GM19351 (cell line): ENCODE data around the gene KCNS3.

Source experiments
- ATAC-seq: cut with Tn5 transposase; IDR thresholded peaks from one replicate; pipeline ENCODE4 v1.9.1; 2021; ENCODE audit warnings: mild to moderate bottlenecking, moderate library complexity; ENCODE audit not compliant: unreplicated experiment

The KCNS3 gene, protein sequence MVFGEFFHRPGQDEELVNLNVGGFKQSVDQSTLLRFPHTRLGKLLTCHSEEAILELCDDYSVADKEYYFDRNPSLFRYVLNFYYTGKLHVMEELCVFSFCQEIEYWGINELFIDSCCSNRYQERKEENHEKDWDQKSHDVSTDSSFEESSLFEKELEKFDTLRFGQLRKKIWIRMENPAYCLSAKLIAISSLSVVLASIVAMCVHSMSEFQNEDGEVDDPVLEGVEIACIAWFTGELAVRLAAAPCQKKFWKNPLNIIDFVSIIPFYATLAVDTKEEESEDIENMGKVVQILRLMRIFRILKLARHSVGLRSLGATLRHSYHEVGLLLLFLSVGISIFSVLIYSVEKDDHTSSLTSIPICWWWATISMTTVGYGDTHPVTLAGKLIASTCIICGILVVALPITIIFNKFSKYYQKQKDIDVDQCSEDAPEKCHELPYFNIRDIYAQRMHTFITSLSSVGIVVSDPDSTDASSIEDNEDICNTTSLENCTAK

DNA sequence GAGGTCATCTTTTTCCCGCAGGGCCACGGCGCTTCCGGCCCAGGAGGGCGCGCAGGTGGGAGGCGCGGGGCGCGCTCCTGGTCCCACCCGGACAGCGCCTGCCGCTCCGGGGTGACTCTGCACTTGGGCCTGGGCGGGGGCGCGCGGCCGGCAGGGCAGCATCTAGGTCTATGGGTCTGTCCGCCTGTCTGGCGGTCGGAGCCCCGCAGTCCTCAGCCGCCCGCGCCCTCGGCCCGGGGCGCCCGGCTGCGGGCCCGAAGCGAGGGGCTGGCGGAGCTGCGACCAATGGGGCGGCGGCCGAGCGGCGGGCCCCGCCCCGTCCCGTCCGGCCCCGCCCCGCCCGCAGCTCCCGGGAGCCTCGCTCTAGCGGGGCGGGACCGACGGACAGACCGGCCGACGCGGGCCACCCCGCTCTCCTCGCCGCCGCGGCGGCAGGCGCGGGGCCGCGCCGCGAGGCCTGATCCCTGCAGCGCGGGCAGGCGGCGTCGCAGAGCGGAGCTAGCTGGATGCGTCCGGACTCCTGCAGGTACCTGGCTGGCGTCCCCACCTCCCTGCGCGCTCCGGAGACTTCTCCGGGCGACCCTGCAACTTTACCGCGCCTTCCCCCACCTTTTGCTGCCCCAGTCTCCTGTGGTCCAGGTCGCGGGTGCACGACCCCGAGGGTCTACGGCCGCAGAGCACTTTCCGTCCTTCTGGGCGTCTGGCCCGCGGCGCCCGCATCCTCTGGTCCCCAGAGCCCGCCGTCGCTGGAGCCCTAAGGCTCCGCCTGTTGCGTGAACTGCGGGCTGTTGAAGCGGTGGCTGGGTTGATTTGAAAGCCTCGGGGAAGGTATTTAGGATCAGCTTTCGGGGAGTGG, at the start of gene KCNS3:
KCNS3 (plus strand) TSS at position 387 of the 856 bp plus-strand sequence. CDS start 52,342 bp downstream, outside the sequence.
- ATAC-seq = peak; percentile 72

DNA sequence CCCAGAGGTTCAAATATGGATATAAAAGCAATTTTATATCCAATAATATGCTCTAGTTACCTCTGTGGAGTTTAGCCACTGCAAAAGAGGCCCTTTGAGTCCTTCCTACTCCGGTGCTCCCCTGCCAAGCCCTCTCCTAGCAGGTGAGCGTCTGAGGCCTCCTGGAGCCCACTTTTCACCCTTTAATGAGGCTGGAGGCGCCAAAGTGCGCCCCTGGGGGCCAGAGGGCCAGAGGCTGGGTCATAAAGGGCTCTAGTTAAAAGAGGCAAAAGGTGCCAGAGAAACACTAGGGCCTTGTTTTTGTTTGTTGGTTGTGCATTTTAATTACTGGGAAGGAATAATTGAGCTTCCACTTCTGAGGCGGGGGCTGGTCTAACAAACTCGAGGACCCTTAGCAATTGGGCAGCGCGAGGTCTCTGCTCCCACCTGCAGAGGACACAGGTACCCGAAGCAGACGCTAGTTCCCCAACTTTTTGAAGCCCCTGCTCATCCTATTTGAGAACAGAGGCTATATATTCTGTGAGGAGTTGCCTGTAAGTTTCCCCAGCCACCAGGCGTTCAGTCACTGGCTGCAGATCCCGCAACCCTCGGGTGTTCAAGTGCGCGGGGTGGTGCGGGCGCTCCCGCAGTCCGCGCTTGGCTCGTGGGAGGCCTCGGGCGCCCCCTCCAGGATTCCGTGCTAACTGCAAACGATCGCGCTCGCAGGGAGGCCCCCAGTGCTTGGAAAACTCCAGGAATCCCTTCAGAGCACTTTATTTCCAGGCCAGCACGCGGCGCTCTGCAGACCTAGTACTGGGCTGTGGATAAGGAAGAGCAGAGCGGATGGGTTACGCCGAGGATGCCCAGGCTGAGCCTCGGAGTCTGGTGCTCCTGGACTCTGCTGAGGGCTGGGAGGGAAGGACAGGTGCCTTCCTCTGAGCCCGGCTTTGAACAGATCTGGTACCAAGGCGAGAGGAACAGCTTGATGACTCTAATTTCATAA, 48.1 kb upstream of the KCNS3 start:
- ATAC-seq = peak; percentile 88

DNA sequence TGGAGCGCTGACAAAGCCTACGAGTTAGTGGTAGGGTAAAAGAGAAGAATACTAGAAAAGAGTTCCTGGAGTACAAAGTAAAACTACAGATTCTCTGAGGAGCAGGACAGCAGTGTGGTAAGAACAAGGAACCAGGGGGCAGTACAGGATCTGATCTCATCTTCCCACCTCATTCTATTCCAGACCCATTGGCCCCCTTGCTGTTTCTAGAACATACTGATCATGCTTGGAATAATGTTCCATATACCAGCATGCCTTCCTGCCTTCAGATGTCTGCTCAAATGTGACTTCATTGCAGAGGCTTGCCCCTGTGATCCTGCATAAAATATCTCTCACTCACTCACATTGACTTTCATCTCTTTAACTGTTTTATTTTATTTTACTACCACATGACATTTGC, 43.0 kb upstream of the KCNS3 start:
- no peak for ATAC-seq

DNA sequence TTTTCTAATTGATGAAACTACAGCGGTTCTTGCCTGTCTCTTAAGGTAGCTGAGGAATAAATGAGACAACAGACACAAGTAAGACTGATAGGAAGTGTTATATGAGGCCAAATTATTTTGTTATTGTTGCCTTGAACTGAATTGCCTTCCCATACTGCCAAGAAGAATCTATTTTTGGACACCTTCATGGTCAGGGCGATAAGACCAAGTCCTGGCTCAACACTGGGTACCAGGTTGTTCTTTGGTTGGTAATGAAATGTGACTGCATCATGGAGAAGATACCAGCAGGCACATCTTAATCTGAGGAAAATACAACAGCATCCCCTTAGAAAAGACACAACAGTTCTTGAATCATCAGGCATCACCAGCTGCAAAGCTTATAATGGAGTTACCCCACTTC, 38.5 kb upstream of the KCNS3 start:
- no peak for ATAC-seq

DNA sequence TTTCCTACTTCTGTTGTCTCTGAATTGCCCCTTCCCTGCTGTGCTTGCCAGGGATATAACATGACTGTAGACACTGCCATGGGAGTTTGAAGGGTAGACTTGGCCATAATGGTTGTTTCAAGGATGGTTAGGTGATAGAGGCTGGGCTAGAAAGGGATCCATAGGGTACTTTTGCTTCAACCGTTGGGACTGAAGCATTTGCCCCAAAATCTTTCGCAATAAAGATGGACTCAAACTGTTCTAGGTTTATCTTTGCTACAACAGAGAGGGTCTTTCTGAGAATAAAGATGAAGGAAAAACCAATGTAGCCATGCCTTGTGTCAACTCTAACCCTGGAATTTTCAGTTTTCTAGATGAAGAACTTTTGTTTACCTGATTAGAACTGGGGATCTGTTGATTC, 35.0 kb upstream of the KCNS3 start:
- ATAC-seq = no peak

DNA sequence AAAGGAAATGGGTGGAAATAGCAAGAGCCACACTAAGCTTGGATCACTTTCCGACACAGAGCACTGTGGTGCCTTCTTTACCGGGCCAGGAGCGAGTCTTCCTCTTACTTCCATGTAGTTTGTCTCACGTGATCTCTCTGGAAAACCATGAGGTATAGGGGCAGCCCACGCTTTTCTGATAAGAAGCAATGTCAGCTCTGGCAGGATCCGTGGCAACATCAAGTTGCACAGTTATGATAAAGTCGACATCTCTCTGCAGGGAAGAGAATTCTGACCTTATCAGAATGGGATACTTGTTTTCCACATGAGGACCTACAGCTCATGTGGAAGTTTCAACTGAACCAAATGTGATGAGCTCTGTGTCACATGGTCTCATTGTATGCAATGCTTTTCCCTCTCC, 32.7 kb upstream of the KCNS3 start:
- no peak for ATAC-seq

DNA sequence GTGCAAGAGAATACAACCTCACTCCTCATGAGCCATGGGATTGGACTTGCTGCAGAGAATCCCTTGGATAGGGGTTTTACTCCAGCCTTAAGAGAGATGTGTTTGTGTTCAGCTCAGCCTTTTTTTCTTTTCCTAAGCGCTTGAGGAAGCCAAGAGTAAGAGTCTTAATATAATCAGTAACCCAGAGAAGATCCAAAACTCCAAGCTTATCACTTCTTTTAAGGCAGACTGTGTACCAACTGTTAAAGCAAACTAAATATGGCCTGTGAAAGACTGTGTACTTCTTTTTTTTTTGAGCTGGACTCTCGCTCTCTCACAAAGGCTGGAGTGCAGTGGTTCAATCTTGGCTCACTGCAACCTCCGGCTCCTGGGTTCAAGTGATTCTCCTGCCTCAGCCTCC, 31.8 kb upstream of the KCNS3 start:
- no peak for ATAC-seq

DNA sequence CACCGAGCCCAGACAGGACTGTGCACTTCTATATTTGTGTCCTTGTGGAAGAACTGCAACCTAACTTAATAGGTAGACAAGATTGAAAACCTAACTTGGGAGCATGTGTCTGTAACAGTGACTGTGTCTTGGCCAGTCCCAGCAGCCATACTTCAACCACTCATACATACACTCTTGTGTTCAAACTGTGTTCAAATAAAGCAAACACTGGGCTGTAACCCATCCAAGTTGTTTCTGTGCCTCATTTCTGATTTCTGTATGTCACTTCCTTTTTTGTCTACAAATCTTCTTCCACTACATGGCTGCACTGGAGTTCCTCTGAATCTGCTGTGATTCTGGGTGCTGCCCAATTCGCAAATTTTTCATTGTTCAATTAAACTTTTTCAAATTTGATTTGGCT, 31.2 kb upstream of the KCNS3 start:
- no peak for ATAC-seq

DNA sequence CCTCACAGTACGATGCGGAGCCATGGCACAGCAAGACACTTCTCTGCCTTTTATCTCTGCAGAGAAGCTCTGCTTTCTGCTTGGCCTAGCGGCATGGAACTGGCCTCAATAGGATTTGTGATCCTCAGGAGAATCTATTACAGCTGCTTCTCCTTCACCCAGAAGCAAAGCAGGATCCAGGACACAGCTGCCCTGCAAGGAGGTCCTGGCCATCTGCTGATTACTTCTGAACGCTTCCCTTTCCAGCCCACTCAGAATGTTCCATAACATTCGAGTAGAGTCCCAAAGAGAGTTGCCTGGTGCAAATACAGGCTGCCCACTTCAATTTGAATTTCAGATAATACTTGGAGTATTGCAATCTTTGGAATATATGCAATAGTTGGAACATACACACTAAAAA, 29.2 kb upstream of the KCNS3 start:
- no peak for ATAC-seq

DNA sequence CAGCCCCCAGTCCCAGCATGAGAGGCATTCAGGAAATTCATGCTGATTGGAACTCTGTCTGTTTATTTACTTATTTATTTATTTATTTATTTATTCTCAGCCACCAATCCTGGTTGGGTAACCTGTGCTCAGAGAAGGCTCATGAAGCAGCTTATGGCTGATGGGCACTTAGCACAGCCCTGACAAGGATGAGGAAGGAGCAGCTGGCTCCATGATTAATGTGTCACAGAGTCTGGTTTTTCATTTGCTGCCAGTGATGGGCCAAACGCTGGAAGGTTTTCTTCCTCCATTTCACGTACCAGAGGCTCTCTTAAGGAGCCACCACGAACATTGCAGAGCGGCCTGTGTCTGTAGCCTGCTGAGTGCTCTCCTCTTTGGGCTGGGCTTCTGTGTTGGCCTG, 28.3 kb upstream of the KCNS3 start:
- no peak for ATAC-seq

DNA sequence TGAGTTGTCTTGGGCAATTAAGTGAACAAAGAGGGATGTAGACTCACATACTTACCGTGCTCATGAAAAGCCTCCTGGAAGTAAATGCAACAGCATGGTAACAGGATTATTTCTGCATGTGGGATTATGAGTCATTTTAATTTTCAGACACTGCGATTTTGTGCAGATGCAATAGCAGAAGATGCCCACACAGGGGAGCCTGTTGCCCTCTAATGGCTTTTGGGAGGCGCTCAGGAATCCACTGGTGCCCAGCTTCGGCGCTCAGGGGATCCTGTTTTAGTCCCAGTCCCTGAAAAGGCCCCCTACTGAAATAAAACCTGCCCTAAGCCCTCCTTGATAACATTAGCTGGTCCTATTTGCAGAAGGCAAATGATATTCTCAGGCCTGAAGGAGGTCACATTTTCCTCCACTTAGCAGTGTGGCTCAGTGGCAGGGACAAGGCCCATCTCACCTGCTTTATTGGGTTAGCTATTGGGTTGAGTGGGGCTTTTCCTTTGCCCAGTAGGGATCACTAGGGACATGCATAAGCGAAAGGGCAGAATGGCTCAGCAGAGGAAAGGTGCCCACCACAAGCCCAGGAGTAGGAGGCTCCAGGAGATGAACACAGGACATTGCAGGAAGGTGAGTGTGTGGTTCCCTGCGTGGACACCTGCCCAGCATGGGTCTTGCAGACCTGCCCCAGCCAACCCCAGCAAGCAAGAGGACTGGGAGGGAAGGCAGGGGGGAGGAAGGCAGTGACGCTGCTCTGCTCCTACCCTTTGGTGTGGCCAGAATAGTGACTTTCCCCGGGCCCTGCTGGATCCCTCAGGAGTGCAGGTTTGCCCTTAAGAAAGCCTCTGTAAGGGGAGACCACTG, 26.5 kb upstream of the KCNS3 start:
- ATAC-seq = peak; percentile 94

DNA sequence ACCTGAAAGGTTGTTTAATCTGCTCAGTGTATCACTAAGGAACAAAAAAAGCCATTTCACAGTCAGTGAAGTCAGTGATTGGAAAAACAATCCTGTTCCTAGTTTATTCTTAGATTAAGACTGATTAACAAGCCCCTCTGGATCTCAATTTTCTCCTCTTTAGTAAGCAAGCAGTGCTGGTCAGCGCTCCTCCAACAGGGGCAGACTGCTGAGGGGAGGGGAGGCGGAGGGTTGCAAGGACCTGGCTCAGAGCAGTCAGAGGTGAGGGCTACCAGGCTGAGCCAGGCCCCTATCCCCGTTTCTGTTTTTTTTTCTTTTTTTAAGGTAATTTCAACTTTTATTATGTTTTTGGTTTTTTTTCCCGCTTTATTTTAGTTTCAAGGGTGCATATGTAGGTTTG, 24.7 kb upstream of the KCNS3 start:
- no peak for ATAC-seq

DNA sequence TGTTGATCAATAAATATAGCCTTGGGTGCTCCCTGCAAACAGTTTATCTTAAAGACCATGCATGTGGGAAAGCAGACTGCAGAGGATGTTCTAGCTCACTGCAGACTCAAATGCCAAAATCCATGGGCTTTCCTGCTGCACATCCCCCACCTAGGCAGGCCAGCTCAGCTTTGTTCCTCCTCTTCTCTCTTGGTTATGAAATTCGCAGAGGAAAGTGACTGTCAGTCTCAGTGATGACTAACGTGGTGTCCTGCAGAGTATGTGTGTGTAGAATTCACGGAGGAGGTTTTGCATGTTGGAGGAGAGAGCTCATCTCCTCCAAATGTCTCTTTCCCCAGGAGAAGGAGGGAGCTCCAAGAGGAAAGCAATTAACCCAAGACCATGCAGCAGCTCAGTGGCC, 21.4 kb upstream of the KCNS3 start:
- ATAC-seq = no peak

DNA sequence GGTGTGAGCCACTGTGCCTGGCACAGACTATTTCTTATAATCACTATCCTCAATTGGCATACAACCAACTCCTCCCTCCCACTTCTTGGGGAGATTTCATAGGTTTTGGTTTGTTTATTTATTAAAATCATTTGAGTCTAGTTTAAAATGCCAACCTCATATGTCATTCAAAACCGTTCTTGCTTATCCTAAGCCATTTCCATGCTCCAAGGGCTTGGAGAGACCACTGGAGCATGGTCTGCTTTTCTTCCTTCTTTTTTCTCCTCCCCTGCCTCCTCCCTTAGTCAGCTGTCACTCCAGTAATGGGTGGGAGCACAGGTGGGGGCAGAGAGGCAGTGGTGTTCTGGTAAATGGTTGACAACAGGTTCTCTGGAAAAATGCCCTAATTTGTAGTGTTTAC, 20.4 kb upstream of the KCNS3 start:
- ATAC-seq = no peak

DNA sequence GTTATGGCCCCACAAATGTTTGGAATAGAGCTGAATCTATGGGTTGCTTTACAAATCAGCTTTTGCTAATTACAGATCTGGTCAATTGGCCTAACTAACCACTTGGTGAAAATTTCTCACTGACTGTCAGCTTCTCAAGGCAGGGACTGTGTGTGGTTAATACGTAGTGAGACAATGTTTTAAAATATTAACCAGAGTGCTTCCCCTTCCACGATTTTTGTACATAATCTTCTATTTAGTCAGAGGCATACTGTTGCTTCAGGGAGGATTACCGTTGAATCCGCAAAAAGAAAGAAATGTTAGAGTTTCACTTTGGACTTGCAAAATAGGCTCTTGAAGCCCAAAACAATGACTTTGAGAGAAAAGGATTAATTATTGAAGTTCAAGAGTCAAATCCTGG, 14.9 kb upstream of the KCNS3 start:
- ATAC-seq = no peak

DNA sequence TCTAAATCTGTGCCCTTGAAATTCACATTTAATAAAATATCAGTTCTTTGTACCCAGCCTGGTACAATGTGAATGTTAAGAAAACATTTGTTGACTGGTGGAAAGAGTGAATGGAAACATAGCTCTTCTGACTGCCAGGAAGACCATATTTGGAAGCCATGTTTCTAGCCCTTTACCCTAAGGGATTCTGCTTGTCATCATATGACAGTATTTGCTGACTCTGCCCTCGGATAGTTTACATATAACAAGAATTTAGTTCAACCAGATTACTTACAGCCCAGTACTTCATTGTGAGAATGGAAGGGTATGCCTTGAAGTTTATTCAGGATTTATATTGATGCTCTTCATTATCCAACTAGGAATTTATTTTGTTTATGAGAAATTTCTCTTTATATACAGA, 13.8 kb upstream of the KCNS3 start:
- no peak for ATAC-seq

DNA sequence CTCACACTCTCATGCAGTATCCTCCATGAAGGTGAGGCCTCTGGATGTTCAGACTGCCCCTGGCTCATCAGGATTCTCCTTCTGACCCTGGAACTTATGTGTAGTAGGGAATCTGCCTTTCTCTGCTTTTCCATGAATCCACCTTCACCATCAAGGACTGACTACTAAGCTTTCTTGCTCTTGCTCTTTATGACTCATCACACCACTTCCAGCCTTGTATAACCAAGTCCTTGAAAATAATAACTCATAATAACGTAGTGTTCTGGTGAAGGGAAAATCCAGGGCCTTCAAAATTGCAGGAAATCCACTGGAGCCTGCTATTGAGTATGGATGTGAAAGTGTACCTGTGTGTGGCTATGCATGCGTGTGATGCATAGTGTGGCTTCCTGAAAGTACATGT, 11.3 kb upstream of the KCNS3 start:
- ATAC-seq = no peak

DNA sequence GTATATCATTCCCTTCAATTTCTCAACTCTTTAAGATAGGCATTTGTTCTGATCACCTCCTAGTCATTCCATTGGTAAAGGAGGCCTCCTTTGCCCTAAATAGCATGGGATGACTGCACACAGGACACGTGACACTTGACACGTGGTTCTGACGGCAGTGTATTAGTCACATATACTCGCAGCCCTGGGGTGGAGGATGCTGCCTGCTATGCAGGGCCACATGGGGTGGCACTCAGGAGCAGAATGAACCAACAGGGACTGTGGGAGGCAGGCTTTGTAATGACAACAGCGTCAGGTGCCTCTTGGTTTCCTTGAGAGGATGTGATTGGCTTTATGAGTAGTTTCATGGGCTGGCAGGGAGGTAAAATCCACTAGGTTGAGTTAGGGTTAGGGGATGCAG, 9.3 kb upstream of the KCNS3 start:
- ATAC-seq = peak; percentile 62

DNA sequence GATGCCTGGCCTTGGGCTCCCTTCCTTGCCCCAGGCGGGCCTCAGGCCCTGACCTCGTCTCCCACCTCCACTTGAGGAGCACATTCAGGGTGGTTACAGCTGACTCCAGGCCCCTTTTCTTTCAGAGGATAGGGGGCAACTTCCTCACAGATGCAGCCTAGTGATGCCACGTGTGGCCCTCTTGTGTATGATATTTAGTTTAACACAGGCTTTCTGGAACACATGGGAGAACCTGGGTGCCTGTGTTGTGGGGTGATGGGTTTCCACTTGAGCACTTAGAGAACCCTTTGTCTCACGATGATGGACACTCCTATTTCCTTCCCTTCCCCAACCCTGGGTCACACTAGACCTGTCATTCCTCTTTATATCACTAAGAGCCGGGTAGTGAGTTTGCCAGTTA, 6.8 kb upstream of the KCNS3 start:
- no peak for ATAC-seq

DNA sequence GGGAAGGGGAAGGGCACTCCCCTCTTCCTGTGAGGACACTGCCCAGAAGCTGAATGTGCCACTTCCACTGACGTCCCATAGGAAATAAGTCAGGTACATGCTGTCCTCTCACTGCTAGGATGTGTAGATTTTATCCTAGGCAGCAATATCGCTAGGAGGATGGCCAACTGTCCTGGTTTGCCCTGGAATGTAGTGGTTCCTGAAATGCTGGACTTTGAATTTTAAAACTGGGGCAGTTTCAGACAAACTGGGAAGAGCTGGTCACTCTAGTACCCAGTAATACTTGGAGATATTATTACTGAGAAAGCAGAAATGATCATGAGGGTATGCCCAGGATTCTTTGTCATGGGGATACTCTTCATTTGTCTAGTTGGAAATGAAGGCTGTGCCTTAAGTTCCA, 5.4 kb upstream of the KCNS3 start:
- no peak for ATAC-seq
